A549 (cell line): ENCODE results near the gene MBNL2.

ENCODE experiments used
- CBX2 ChIP-seq: fragments of 200-600 bp; sonication (generic); IDR thresholded peaks from 2 replicates; pipeline ENCODE4 v1.6.1; 2016; ENCODE audit warnings: low read depth, mild to moderate bottlenecking, borderline replicate concordance
- CEBPB ChIP-seq, 2 experiments: fragments of >200 bp in 1 of 2; sonication (Bioruptor Twin) in 1 of 2; formaldehyde crosslinking in 1 of 2; IDR thresholded peaks; 2 replicates each; pipeline ENCODE4 v1.6.1; 2012 to 2016
- EP300 ChIP-seq, 2 experiments: fragments of >200 bp; sonication (Bioruptor Twin); formaldehyde crosslinking; IDR thresholded peaks; 2 replicates in 1 of 2; 3 replicates in 1 of 2; pipeline ENCODE4 v1.6.1; 2016 to 2017
- HMGXB4 ChIP-seq: fragments of 250-450 bp; sonication (Bioruptor Pico); IDR thresholded peaks from 2 replicates; pipeline ENCODE4 v1.5.0; 2021; ENCODE audit warnings: mild to moderate bottlenecking, moderate library complexity, borderline replicate concordance
- JUNB ChIP-seq: fragments of >200 bp; sonication (Bioruptor Twin); formaldehyde crosslinking; IDR thresholded peaks from 2 replicates; pipeline ENCODE4 v1.6.1; 2016
- NFE2L2 ChIP-seq: fragments of 150-350 bp; conservative IDR thresholded peaks from 2 replicates; pipeline ENCODE4 v1.6.1; 2014; ENCODE audit warnings: low read length
- NPAS2 ChIP-seq: fragments of 250-450 bp; sonication (Bioruptor Pico); IDR thresholded peaks from 2 replicates; pipeline ENCODE4 v1.8.0; 2022; ENCODE audit warnings: mild to moderate bottlenecking, moderate library complexity, borderline replicate concordance
- NR3C1 ChIP-seq: fragments of >200 bp; sonication (Bioruptor Twin); formaldehyde crosslinking; IDR thresholded peaks from 3 replicates; pipeline ENCODE4 v1.6.1; 2017
- POLR2A ChIP-seq: IDR thresholded peaks from 2 replicates; pipeline ENCODE4 v1.6.1; 2012; ENCODE audit warnings: mild to moderate bottlenecking, low read length
- ZC3H11A ChIP-seq: fragments of 450-650 bp; IDR thresholded peaks from 2 replicates; pipeline ENCODE4 v1.6.1; 2014; ENCODE audit warnings: antibody characterized with exemption, mild to moderate bottlenecking
- ZNF302 ChIP-seq: fragments of 250-450 bp; sonication (Bioruptor Pico); IDR thresholded peaks from 2 replicates; pipeline ENCODE4 v1.9.0; 2021; ENCODE audit warnings: inconsistent platforms, mild to moderate bottlenecking, moderate library complexity
- TF ChIP-seq, protein P1 (sequence below): fragments of >200 bp; sonication (Bioruptor Twin); formaldehyde crosslinking; IDR thresholded peaks from 3 replicates; pipeline ENCODE4 v1.5.1; 2016
- TF ChIP-seq, protein P2 (sequence below): IDR thresholded peaks from 2 replicates; pipeline ENCODE4 v1.6.1; 2012

GRCh38 chr13:97401421-97401820 is 179.3 kb downstream of the MBNL2 start:
- TF ChIP-seq POLR2A = no peak
- TF ChIP-seq, protein P1, sequence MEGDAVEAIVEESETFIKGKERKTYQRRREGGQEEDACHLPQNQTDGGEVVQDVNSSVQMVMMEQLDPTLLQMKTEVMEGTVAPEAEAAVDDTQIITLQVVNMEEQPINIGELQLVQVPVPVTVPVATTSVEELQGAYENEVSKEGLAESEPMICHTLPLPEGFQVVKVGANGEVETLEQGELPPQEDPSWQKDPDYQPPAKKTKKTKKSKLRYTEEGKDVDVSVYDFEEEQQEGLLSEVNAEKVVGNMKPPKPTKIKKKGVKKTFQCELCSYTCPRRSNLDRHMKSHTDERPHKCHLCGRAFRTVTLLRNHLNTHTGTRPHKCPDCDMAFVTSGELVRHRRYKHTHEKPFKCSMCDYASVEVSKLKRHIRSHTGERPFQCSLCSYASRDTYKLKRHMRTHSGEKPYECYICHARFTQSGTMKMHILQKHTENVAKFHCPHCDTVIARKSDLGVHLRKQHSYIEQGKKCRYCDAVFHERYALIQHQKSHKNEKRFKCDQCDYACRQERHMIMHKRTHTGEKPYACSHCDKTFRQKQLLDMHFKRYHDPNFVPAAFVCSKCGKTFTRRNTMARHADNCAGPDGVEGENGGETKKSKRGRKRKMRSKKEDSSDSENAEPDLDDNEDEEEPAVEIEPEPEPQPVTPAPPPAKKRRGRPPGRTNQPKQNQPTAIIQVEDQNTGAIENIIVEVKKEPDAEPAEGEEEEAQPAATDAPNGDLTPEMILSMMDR = no peak
- TF ChIP-seq EP300 (IDR thresholded peaks at IDR 0.05) = no peak
- no peak for TF ChIP-seq JUNB
- no peak for TF ChIP-seq ZC3H11A
- TF ChIP-seq, protein P2, sequence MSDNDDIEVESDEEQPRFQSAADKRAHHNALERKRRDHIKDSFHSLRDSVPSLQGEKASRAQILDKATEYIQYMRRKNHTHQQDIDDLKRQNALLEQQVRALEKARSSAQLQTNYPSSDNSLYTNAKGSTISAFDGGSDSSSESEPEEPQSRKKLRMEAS = no peak
- TF ChIP-seq ZNF302 (CRISPR knock-in tag) = no peak
- no peak for TF ChIP-seq HMGXB4 (CRISPR knock-in tag)
- no peak for TF ChIP-seq NFE2L2
- TF ChIP-seq NR3C1 = no peak
- no peak for TF ChIP-seq CBX2
- no peak for TF ChIP-seq CEBPB (IDR thresholded peaks at IDR 0.05)
- no peak for TF ChIP-seq NPAS2 (CRISPR knock-in tag)
